Endothelial cell of hepatic sinusoid (primary cell): ENCODE results near the gene ANO4.
"Not testable (repeated sequence)": the region's sequence is repeated elsewhere in the genome, so short reads cannot be mapped to it uniquely, and the experiment has no call there.

Experiments
- in situ Hi-C: cut with HindIII; loops from 2 replicates; pipeline ENCODE4 v1.10.0; 2017; ENCODE audit warnings: low sequenced_read_pairs

ANO4 gene

GRCh38 chr12:100867639-100868393 is 73.2 kb downstream of the ANO4 start:
- in situ Hi-C loops: no loop called here

- in situ Hi-C loops: no loop called here
Observed at GRCh38 chr12:100868487-100868886, 73.9 kb downstream of the ANO4 start.

GRCh38 chr12:100871195-100871734 is 76.7 kb downstream of the ANO4 start:
- in situ Hi-C loops: loop anchor here (5.0 kb wide), 1 partner anchor 44 kb away; no protein-coding TSS in a partner anchor

- in situ Hi-C loops: no loop called here
Observed at GRCh38 chr12:100875156-100875555, 80.6 kb downstream of the ANO4 start.

GRCh38 chr12:100875771-100876170 is 81.2 kb downstream of the ANO4 start:
- in situ Hi-C loops: no loop called here

GRCh38 chr12:100877776-100878175 is 83.2 kb downstream of the ANO4 start:
- in situ Hi-C loops: no loop called here

- in situ Hi-C loops: no loop called here
Observed at GRCh38 chr12:100895192-100895591, 100.6 kb downstream of the ANO4 start.

- in situ Hi-C loops: no loop called here
Observed at GRCh38 chr12:100896192-100896591, 101.6 kb downstream of the ANO4 start.

- in situ Hi-C loops: no loop called here
Observed at GRCh38 chr12:100897240-100897639, 102.7 kb downstream of the ANO4 start.

- in situ Hi-C loops: no loop called here
Observed at GRCh38 chr12:100899301-100899700, 104.7 kb downstream of the ANO4 start.

GRCh38 chr12:100900808-100901207 is 106.2 kb downstream of the ANO4 start:
- in situ Hi-C loops: no loop called here

- in situ Hi-C loops: no loop called here
Observed at GRCh38 chr12:100901266-100901665, 106.7 kb downstream of the ANO4 start.

GRCh38 chr12:100904270-100904669 is 109.7 kb downstream of the ANO4 start:
- in situ Hi-C loops: no loop called here

- in situ Hi-C loops: no loop called here
Observed at GRCh38 chr12:100908501-100908900, 113.9 kb downstream of the ANO4 start.

- in situ Hi-C loops: no loop called here
Observed at GRCh38 chr12:100913872-100914592, 119.5 kb downstream of the ANO4 start.

- in situ Hi-C loops: no loop called here
Observed at GRCh38 chr12:100919116-100919515, 124.5 kb downstream of the ANO4 start.

- in situ Hi-C loops: no loop called here
Observed at GRCh38 chr12:100920493-100920892, 125.9 kb downstream of the ANO4 start.

GRCh38 chr12:100926669-100927248 is 132.2 kb downstream of the ANO4 start:
- in situ Hi-C loops: loop anchor here (5.0 kb wide), 1 partner anchor 61 kb away; no protein-coding TSS in a partner anchor

- in situ Hi-C loops: loop anchor here (5.0 kb wide), 1 partner anchor 59 kb away; no protein-coding TSS in a partner anchor
Observed at GRCh38 chr12:100927826-100928225, 133.2 kb downstream of the ANO4 start.

- in situ Hi-C loops: no loop called here
Observed at GRCh38 chr12:100932571-100932970, 138.0 kb downstream of the ANO4 start.

GRCh38 chr12:100933531-100933930 is 139.0 kb downstream of the ANO4 start:
- in situ Hi-C loops: not testable (repeated sequence)
